Measurements from ENCODE around the gene NUTM2A.
"Not testable (repeated sequence)": the region's sequence is repeated elsewhere in the genome, so short reads cannot be mapped to it uniquely, and the experiment has no call there.

Gene NUTM2A

GRCh38 chr10:87225148-87225547 is at the start of gene NUTM2A:
Gene NUTM2A (plus strand): TSS chr10:87225448. CDS start chr10:87225831, 383 bp downstream.
- not testable (repeated sequence) for DNase-seq

GRCh38 chr10:87177587-87177986 is 47.7 kb upstream of the NUTM2A start:
- DNase-seq = not testable (repeated sequence)

- not testable (repeated sequence) for DNase-seq
Measured at GRCh38 chr10:87184421-87184820, 40.8 kb upstream of the NUTM2A start.

GRCh38 chr10:87186016-87186415 is 39.2 kb upstream of the NUTM2A start:
- not testable (repeated sequence) for DNase-seq

GRCh38 chr10:87187573-87187972 is 37.7 kb upstream of the NUTM2A start:
- not testable (repeated sequence) for DNase-seq

DNA sequence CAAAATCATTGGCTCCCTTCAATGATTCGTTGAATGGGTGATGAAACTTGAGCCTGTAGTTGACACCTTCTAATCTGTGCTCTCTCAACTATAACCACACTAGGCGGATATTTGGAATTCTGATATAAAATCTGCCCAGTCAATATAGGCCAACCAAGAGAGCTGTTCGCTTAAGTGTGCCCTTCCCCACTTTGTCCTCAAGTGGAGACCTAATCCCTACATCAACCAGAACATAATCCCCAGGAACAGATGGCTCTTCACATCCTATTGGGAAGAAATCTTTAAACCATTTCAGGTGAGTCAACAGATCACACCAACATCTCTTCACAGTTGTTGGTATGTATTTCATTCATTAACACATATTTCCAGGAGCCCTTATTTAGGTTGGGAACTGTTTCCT is 33.4 kb upstream of the NUTM2A start:
- DNase-seq = not testable (repeated sequence)

- DNase-seq = not testable (repeated sequence)
Measured at GRCh38 chr10:87200924-87201323, 24.3 kb upstream of the NUTM2A start.

GRCh38 chr10:87204801-87205200 is 20.4 kb upstream of the NUTM2A start:
- DNase-seq = not testable (repeated sequence)

GRCh38 chr10:87206922-87207321 is 18.3 kb upstream of the NUTM2A start:
- not testable (repeated sequence) for DNase-seq

DNA sequence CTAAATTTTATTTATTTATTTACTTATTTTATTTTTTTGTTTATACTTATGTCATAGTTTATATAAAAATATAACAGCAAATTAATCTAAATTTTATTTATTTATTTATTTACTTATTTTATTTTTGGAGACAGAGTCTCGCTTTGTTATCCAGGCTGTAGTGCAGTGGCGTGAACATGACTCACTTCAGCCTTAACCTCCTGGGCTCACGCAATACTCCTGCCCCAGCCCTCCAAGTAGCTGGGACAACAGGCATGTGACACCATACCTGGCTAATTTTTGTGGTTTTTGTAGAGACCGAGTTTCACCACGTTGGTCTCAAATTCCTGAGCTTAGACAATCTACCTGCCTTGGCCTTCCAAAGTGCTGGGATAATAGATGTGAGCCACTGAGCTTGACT is 14.9 kb upstream of the NUTM2A start:
- DNase-seq = not testable (repeated sequence)

DNA sequence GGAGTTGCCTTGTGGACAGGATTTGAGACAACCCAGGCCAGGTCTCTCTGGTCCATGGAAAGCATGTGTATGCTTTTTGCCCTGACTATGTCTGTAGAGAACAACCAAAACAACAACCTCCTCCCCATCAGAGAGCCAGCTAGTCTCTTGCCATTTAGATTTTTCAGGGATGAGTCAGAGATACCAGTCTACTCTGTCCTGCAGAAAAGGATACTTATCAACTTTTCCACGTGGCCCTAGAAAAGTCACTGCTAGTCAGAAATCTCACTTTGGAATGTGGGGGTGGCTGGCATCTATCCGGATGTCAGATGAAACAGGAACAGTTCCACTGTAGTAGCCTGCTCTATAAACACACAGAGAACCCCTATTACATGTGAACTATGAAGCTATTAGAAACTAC is 13.4 kb upstream of the NUTM2A start:
- DNase-seq = peak; percentile 11

GRCh38 chr10:87213150-87213765 is 12.0 kb upstream of the NUTM2A start:
- not testable (repeated sequence) for DNase-seq

DNA sequence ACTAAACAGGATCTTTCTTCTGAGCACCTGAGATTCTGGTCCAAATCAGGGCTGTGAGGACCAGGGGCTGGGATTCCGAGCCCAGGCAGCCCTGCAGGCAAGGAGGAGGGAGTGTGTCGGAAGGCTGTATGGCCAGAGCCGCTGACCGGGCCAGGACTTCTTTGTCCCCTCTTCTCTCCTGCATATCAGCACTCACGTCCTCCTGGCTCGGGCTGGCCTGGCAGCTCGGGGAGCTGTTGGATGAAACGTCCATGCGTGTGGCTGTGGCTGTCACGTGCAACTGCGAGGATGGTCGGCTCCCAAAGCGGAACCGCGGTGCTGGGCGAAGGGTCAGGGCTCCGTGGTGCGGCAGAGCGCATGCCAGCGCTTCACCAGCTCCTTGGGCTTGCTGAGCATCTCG is 11.4 kb upstream of the NUTM2A start:
- not testable (repeated sequence) for DNase-seq

DNA sequence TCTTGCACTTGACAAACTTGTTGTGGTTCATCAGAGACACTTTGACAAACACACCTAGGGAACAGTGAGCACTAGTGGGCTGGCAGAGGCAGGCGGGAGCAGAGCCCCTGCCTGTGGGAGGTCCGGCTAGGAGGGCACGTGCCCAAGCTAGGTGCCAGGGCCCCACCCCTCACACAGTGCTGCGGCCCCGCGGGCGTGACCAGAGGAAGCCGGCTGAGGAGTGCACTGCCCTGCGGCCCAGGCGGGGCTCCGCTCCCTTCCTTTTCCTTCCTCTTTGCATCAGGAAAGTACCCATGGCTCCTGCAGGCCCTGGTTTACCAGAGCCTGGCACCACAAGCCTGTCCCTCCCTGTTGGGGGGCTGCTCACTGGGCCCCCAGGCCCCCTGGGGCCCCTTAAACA is 9.1 kb upstream of the NUTM2A start:
- DNase-seq = not testable (repeated sequence)

GRCh38 chr10:87219370-87219769 is 5.9 kb upstream of the NUTM2A start:
- not testable (repeated sequence) for DNase-seq

DNA sequence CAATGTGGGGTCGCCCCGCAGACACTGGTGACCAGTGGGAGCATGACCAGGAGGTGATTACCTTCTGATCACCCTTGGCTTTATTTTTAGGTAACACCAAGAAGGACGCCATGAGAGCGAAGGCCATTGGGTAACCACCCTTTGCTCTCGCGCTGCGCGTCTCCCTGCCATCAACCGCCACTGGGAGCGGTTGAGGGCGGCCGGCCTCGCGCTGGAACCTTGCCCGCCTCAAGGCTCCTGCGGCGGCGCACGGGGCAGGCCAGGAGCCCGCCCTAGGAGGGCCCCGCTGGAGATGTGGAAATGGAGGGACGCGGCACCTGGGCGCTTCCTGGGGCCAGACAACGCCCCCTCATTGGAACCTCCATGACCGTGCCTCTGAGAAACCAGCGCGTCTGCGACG is 2.5 kb upstream of the NUTM2A start:
- DNase-seq = not testable (repeated sequence)

GRCh38 chr10:87228247-87228646 is 3.0 kb downstream of the NUTM2A start:
- not testable (repeated sequence) for DNase-seq

DNA sequence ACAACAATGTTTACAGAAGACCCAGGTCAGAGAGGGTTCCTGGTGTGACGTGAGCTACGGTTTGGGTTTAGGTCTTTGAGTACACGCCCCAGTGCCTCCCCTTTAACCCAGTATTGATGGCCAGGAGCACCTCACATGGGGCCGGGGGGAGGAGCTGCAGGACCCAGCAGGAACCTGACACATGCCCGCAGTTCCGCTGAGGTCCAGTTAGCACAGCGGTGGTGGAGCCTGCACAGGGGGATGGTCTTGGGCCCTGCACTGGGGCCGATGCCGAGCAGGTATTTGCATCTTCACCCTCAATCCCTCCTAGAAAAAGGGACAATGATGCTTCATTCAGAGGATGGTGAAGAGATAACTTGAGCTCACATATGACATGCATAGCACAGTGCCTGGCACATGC is 4.0 kb downstream of the NUTM2A start:
- not testable (repeated sequence) for DNase-seq

DNA sequence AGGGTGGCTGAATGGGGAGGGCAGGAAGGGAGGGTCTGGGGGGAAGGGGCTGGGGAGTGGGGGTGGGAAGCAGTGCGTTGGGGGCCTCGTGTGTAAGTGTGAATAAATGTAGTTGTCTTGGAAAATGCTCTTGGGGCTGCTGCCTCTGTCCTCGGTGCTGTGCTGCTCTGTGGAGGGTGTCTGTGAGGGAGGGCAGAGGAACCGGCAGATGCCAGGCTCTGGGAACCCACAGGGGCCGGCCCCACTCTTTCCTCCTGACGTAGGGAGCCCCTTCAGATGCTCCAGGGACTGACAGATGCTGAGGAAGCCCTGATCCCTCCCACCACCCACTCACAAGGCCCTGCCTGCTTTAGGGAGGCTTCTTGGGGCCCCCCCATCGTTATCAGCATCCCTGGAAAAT is 9.6 kb downstream of the NUTM2A start:
- DNase-seq = not testable (repeated sequence)

- DNase-seq = not testable (repeated sequence)
Measured at GRCh38 chr10:87237244-87237643, 12.0 kb downstream of the NUTM2A start.

DNA sequence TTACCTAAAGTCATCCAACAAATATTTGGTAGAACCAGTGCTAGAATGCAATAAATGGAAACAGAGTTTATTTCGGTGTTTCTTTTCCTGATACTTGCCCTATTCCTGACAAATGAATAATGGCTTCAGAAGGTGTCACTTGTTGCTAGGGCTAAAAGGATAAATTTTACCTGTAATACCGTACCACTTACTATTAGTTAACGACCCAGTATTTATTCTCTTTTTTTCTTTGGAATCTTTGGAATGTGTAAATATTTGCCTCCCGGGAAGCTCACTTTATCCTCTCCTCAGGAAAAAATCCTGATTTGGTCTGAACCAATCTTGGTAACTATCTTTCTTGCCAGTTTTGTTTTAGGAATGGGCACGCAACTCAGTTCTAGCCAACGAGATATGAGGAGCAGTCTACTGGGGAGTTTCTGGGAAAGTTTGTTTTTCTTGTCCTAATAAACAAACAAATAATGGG is 14.1 kb downstream of the NUTM2A start:
- not testable (repeated sequence) for DNase-seq

GRCh38 chr10:87242192-87242591 is 16.9 kb downstream of the NUTM2A start:
- DNase-seq = not testable (repeated sequence)

GRCh38 chr10:87247335-87247734 is 22.1 kb downstream of the NUTM2A start:
- not testable (repeated sequence) for DNase-seq

DNA sequence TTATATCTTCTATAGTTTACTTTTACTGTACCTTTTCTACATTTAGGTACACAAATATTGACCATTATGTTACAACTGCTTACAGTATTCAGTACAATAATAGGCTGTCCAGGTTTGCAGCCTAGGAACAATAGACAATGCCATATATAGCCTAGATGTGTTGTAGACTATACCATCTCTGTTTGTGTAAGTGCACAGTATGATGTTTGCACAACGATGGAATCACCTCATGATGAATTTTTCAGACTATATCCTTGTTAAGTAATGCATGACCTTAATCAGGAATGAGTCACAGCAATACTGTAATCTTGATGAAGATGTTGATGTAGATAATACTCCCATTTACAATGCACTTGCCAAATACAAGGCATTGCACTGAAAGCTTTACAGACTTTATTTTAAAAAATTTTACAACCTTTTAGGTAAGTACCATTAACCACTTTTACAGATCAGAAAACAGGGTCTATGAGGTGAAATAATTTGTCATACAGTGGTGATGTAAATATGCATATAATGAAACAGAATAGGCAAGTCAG is 23.6 kb downstream of the NUTM2A start:
- not testable (repeated sequence) for DNase-seq

Measured in activated CD4-positive, alpha-beta T cell treated with anti-CD3 and anti-CD28 coated beads for 48 hours (primary cell).